ENCODE data around the gene ANTXRL.
A peak's percentile ranks its signal among the peaks of the same experiment; 100 is the strongest.

Gene ANTXRL

GRCh38 chr10:46311501-46311951, 24.7 kb downstream of the ANTXRL start:
- no peak for TF ChIP-seq EGR1 (IDR thresholded peaks at IDR 0.05)
- TF ChIP-seq REST (IDR thresholded peaks at IDR 0.05; ENCODE audit: low read depth): no peak
- TF ChIP-seq CREB1 (IDR thresholded peaks at IDR 0.05; ENCODE audit: low read depth): no peak
- TF ChIP-seq TAF1 (IDR thresholded peaks at IDR 0.05; ENCODE audit: low read depth): no peak
- TF ChIP-seq CEBPB (IDR thresholded peaks at IDR 0.05): no peak
- TF ChIP-seq TCF12 (IDR thresholded peaks at IDR 0.05; ENCODE audit: low read depth): no peak
- no peak for TF ChIP-seq YY1 (IDR thresholded peaks at IDR 0.05; ENCODE audit: low read depth)
- no peak for TF ChIP-seq USF1 (IDR thresholded peaks at IDR 0.05)

- TF ChIP-seq REST (IDR thresholded peaks at IDR 0.05; ENCODE audit: low read depth) (no peak), TCF12 (IDR thresholded peaks at IDR 0.05; ENCODE audit: low read depth) (no peak), TAF1 (IDR thresholded peaks at IDR 0.05; ENCODE audit: low read depth) (no peak), CEBPB (IDR thresholded peaks at IDR 0.05) (no peak), RAD21 (IDR thresholded peaks at IDR 0.05; ENCODE audit: low read depth) (no peak), MAX (IDR thresholded peaks at IDR 0.05) (no peak), EGR1 (IDR thresholded peaks at IDR 0.05) (no peak), EP300 (IDR thresholded peaks at IDR 0.05; ENCODE audit: borderline replicate concordance) (no peak), NFIC (IDR thresholded peaks at IDR 0.05) (no peak), YY1 (IDR thresholded peaks at IDR 0.05; ENCODE audit: low read depth) (no peak), USF1 (IDR thresholded peaks at IDR 0.05) (no peak), CREB1 (IDR thresholded peaks at IDR 0.05; ENCODE audit: low read depth) (no peak), FOXM1 (IDR thresholded peaks at IDR 0.05; ENCODE audit: borderline replicate concordance, low read depth) (no peak), ZBTB7A (IDR thresholded peaks at IDR 0.05; ENCODE audit: low read depth) (no peak), TEAD4 (IDR thresholded peaks at IDR 0.05) (no peak)
Observed at GRCh38 chr10:46312953-46313352, 26.2 kb downstream of the ANTXRL start.

- TF ChIP-seq EGR1 (IDR thresholded peaks at IDR 0.05) (no peak), NFIC (IDR thresholded peaks at IDR 0.05) (no peak), RAD21 (IDR thresholded peaks at IDR 0.05; ENCODE audit: low read depth) (no peak), ZBTB7A (IDR thresholded peaks at IDR 0.05; ENCODE audit: low read depth) (no peak)
Observed at GRCh38 chr10:46314071-46314470, 27.3 kb downstream of the ANTXRL start.

GRCh38 chr10:46315071-46315860, 28.5 kb downstream of the ANTXRL start:
- 0 out of 2 replicates have a peak, but pooled peaks have one; percentile 19 for TF ChIP-seq TEAD4 (IDR thresholded peaks at IDR 0.05)

GRCh38 chr10:46317370-46317769, 30.6 kb downstream of the ANTXRL start:
- TF ChIP-seq ZBTB7A (IDR thresholded peaks at IDR 0.05; ENCODE audit: low read depth) (no peak), EGR1 (IDR thresholded peaks at IDR 0.05) (no peak), CEBPB (IDR thresholded peaks at IDR 0.05) (no peak), NFIC (IDR thresholded peaks at IDR 0.05) (no peak), YY1 (IDR thresholded peaks at IDR 0.05; ENCODE audit: low read depth) (no peak), TEAD4 (IDR thresholded peaks at IDR 0.05) (no peak), USF1 (IDR thresholded peaks at IDR 0.05) (no peak), REST (IDR thresholded peaks at IDR 0.05; ENCODE audit: low read depth) (no peak), EP300 (IDR thresholded peaks at IDR 0.05; ENCODE audit: borderline replicate concordance) (no peak), CREB1 (IDR thresholded peaks at IDR 0.05; ENCODE audit: low read depth) (no peak), FOXM1 (IDR thresholded peaks at IDR 0.05; ENCODE audit: borderline replicate concordance, low read depth) (no peak), RAD21 (IDR thresholded peaks at IDR 0.05; ENCODE audit: low read depth) (no peak)

Data from Ishikawa (cell line).